Activated CD4-positive, alpha-beta T cell treated with anti-CD3 and anti-CD28 coated beads for 36 hours (primary cell): ENCODE data around the gene CENPT. TPM values are rescaled to one million over a fixed set of nuclear protein-coding genes. Genes with fewer than 3 reads are reported as not detected.

Source experiments
- ATAC-seq: fragments of 200-7000 bp; cut with Tn5 transposase; one replicate; pipeline ENCODE4 v1.10.0; 2021; ENCODE audit warnings: mild to moderate bottlenecking, moderate library complexity
- CTCF ChIA-PET: fragments of 350-600 bp; sonication (Branson Sonifier 250); formaldehyde crosslinking; loops from one replicate; lab custom pipeline; 2021; ENCODE audit warnings: antibody characterized with exemption; lab: Charles Lee
- POLR2A ChIA-PET: fragments of 350-600 bp; sonication (Branson Sonifier 250); formaldehyde crosslinking; loops from one replicate; lab custom pipeline; 2021; ENCODE audit warnings: antibody characterized with exemption, inconsistent platforms; lab: Charles Lee
- DNase-seq: peaks from one replicate; pipeline ENCODE4 v3.0.0-alpha.2; 2020
- H3K27ac Mint-ChIP-seq: one replicate; pipeline ENCODE4 v1.8.0; 2021; ENCODE audit warnings: mixed read lengths
- H3K27me3 Mint-ChIP-seq: one replicate; pipeline ENCODE4 v1.8.0; 2021; ENCODE audit warnings: mixed read lengths
- H3K36me3 Mint-ChIP-seq: one replicate; pipeline ENCODE4 v1.8.0; 2021; ENCODE audit warnings: low read depth, mixed read lengths
- H3K4me1 Mint-ChIP-seq: one replicate; pipeline ENCODE4 v1.8.0; 2021; ENCODE audit warnings: mixed read lengths
- H3K4me3 Mint-ChIP-seq: one replicate; pipeline ENCODE4 v1.8.0; 2021; ENCODE audit warnings: mild to moderate bottlenecking, moderate library complexity, mixed read lengths
- H3K9me3 Mint-ChIP-seq: one replicate; pipeline ENCODE4 v1.8.0; 2021; ENCODE audit warnings: low read depth, mixed read lengths
- intact Hi-C, 2 experiments: fragments of 100-400 bp; cut with DNase I in 1 of 2; cut with micrococcal nuclease in 1 of 2; formaldehyde crosslinking; loops; one replicate each; pipeline versions ENCODE4 v1.14.2 to v1.15.1; 2022 to 2024; cut with DNase I, micrococcal nuclease
- total RNA-seq, 2 experiments: library from RNA; stranded (reverse); gene quantifications; one replicate each; pipeline ENCODE4 v1.2.3, GENCODE V29; 2021

CENPT gene
- total RNA-seq, 2 experiments from 2014 or later: 34.9 to 48.6 TPM

DNA sequence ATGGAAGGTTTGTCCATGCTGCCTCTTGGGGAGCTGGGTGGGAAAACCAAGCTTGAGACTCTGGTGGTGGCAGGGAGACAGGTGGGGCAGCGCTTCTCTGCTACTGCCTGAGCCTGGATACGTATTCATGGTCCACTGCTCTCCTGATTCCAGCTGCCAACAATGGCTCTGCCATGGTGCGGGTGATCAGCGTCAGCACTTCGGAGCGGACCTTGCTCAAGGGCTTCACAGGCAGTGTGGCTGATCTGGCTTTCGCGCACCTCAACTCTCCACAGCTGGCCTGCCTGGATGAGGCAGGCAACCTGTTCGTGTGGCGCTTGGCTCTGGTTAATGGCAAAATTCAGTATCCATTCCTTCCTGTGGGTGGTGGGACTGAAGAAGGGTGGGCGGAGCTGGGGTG is 29.6 kb upstream of the CENPT start:
- intact Hi-C loops: no loop called here
- ChIA-PET CTCF (interaction anchor here (0.9 to 1.0 kb wide), 2 partner anchors 9 to 15 kb away, joined by 3 read pairs; no protein-coding TSS in a partner anchor), POLR2A (no interaction called here)
- ATAC-seq (no peak), DNase-seq (no peak)
- Mint-ChIP-seq H3K9me3 (no peaks in the 10 kb centered on the region), H3K27me3 (no peaks in the 10 kb centered on the region), H3K36me3 (peaks cover 23% of the 10 kb centered on the region), H3K27ac (no peak overlapping the region), H3K4me3 (no peak overlapping the region), H3K4me1 (peaks cover 30% of the 10 kb centered on the region)

DNA sequence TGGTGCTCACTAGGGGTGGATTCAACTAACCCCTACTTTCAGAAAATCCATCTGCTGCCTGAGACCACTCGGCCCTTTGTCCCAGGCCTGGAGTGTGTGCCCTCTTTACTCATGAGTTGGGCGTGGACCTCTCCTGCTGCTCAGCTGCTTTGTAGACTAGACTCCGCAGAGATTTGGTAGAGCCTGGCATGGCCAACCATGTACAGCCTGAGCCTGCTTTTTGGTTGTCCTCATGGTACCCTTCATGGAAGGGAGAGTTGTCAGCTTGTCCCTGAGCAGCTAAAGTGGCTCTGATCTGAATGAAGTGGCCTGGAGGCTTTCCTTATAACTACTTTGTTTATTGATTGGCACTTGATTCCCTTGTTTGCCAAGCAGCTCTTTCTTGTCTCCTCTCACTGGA is 26.9 kb upstream of the CENPT start:
- Mint-ChIP-seq H3K36me3 (peaks cover 17% of the 10 kb centered on the region), H3K27me3 (no peaks in the 10 kb centered on the region)
- ATAC-seq: no peak

GRCh38 chr16:67873435-67874370 is 26.2 kb upstream of the CENPT start:
- H3K4me1 Mint-ChIP-seq: peaks cover 30% of the 10 kb centered on the region
- H3K36me3 Mint-ChIP-seq: peaks cover 13% of the 10 kb centered on the region
- ATAC-seq (peak; percentile 20), DNase-seq (peak; percentile 41)
- no peaks in the 10 kb centered on the region for H3K27me3 Mint-ChIP-seq
- POLR2A ChIA-PET: interaction anchor here (0.6 to 1.1 kb wide), 2 partner anchors 57 to 62 kb away, joined by 3 to 7 read pairs; no protein-coding TSS in a partner anchor
- peak overlapping the region; percentile 77 for H3K4me3 Mint-ChIP-seq
- intact Hi-C loops: loop anchor here (1.0 to 2.0 kb wide), 11 partner anchors 20 to 646 kb away; partner anchors contain the start of genes NUTF2 (in 2 of the 2), ATP6V0D1 (in 1 of the 2), CENPT (in 1 of the 2) and GFOD2 (in 1 of the 2)
- CTCF ChIA-PET: interaction anchor here (0.5 to 2.1 kb wide), 11 partner anchors 8 to 983 kb away, joined by 3 to 14 read pairs (median 4); partner anchors contain the start of gene NRN1L
- peak overlapping the region; percentile 92 for H3K27ac Mint-ChIP-seq
- no peaks in the 10 kb centered on the region for H3K9me3 Mint-ChIP-seq

More for the DNA sequence above, 26.9 kb upstream of the CENPT start:
- Mint-ChIP-seq H3K4me1 (peaks cover 30% of the 10 kb centered on the region), H3K27ac (peak overlapping the region; percentile 92), H3K9me3 (no peaks in the 10 kb centered on the region), H3K4me3 (peak overlapping the region; percentile 77)
- ChIA-PET CTCF (interaction anchor here (0.7 to 2.1 kb wide), 7 partner anchors 9 to 982 kb away, joined by 3 to 14 read pairs (median 3); partner anchors contain the start of gene NRN1L), POLR2A (interaction anchor here (0.7 kb wide), 1 partner anchor 61 kb away, joined by 3 read pairs; no protein-coding TSS in a partner anchor)
- no peak for DNase-seq
- intact Hi-C loops: loop anchor here in 1 of 2 experiments (1.0 kb wide), 1 partner anchor 61 kb away; no protein-coding TSS in a partner anchor

DNA sequence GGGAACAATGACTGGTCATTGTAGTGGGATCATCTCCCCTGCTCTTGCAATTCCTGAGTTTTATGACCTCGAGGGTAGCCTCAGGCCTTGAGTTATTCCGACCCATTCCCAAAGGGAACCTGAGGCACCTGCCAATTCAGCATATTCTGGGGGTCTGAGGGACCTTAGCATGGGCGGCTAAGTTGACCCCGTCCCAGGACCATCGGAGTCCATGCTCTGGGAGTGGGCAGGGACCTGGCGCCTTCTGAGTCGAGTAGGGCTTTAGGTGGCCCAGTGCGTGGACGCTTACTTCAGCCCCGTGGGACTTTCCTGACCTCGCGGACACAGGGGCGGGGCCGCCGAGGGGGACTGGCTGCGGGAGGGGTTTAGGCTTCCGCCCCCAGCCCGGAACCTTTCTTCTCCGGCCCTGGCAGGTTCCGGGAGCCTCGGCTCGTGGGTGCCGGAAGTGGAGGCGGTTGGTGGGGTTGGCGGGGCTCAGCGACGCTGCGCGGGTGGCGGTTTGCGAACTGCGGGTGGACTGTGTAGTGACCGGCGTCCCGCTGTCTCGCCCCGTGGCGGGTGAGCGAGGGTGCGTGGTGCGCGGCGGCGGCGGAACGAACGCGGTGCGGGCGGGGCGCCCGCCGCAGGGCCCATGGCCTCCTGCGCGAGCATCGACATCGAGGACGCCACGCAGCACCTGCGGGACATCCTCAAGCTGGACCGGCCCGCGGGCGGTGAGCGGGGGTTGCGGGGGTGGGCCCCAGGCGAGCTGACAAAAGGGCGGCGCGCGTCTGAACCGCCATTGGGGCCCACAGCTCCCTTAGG is 25.3 kb upstream of the CENPT start, which contains the start of gene EDC4:
EDC4 (plus strand) TSS at position 422 of the 804 bp plus-strand sequence; CDS start at position 632, 210 bp downstream.
- POLR2A ChIA-PET: interaction anchor here (0.6 to 1.2 kb wide), 3 partner anchors 27 to 63 kb away, joined by 3 to 7 read pairs (median 3); partner anchors contain the start of gene NUTF2
- intact Hi-C loops: loop anchor here (1.0 to 2.0 kb wide), 10 partner anchors 20 to 646 kb away; partner anchors contain the start of genes NUTF2 (in 2 of the 2), ATP6V0D1 (in 1 of the 2), CENPT (in 1 of the 2) and GFOD2 (in 1 of the 2)

GRCh38 chr16:67872131-67872630 is 24.7 kb upstream of the CENPT start:
- ChIA-PET CTCF (interaction anchor here (0.5 to 1.9 kb wide), 6 partner anchors 18 to 351 kb away, joined by 3 to 6 read pairs (median 3); no protein-coding TSS in a partner anchor), POLR2A (interaction anchor here (1.2 kb wide), 1 partner anchor 26 kb away, joined by 3 read pairs; the partner anchor contains the start of gene NUTF2)
- Mint-ChIP-seq H3K4me1 (peaks cover 30% of the 10 kb centered on the region), H3K36me3 (peaks cover 9% of the 10 kb centered on the region), H3K9me3 (no peaks in the 10 kb centered on the region), H3K4me3 (peak overlapping the region; percentile 77), H3K27me3 (no peaks in the 10 kb centered on the region), H3K27ac (peak overlapping the region; percentile 82)
- intact Hi-C loops: loop anchor here in 1 of 2 experiments (2.0 kb wide), 1 partner anchor 25 kb away; the partner anchor contains the start of genes CENPT and NUTF2
- DNase-seq (no peak), ATAC-seq (no peak)

More for the DNA sequence above, 25.3 kb upstream of the CENPT start, which contains the start of gene EDC4:
- H3K27ac Mint-ChIP-seq: peak within 1 kb of the TSS; percentile 92
- H3K27me3 Mint-ChIP-seq: no peaks in the 10 kb centered on the region
- H3K36me3 Mint-ChIP-seq: peaks cover 11% of the 10 kb centered on the region
- H3K4me1 Mint-ChIP-seq: peaks cover 30% of the 10 kb centered on the region
- ATAC-seq (peak; percentile 89), DNase-seq (peak; percentile 92)
- H3K9me3 Mint-ChIP-seq: no peaks in the 10 kb centered on the region
- CTCF ChIA-PET: interaction anchor here (0.7 to 2.1 kb wide), 8 partner anchors 9 to 217 kb away, joined by 3 to 8 read pairs (median 4); no protein-coding TSS in a partner anchor
- H3K4me3 Mint-ChIP-seq: peak within 1 kb of the TSS; percentile 77

- intact Hi-C loops: no loop called here
- Mint-ChIP-seq H3K9me3 (no peaks in the 10 kb centered on the region), H3K4me1 (peaks cover 30% of the 10 kb centered on the region), H3K4me3 (no peak overlapping the region), H3K27me3 (no peaks in the 10 kb centered on the region), H3K36me3 (peaks cover 6% of the 10 kb centered on the region), H3K27ac (no peak overlapping the region)
- ChIA-PET POLR2A (interaction anchor here (1.2 kb wide), 1 partner anchor 25 kb away, joined by 3 read pairs; the partner anchor contains the start of gene NUTF2), CTCF (interaction anchor here (0.7 to 1.9 kb wide), 6 partner anchors 13 to 64 kb away, joined by 3 to 6 read pairs (median 3); no protein-coding TSS in a partner anchor)
- no peak for ATAC-seq
- no peak for DNase-seq
Measured at GRCh38 chr16:67871256-67871655, 23.8 kb upstream of the CENPT start.

DNA sequence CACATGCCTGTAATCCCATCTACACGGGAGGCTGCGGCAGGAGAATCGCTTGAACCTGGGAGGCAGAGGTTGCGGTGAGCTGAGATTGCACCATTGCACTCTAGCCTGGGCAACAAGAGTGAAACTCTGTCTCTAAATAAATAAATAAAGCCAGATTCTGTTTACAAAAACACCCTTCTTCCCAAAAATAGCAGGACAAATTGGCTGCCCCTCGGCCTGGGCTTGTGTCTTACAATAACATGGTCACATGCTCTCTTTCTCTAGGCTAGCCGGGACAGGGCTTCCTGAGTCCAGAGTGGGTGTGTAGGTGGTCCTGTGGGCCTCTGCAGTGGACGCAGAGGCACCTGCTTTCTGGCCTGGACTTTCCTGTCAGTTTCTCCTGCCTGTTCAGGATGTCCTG is 22.2 kb upstream of the CENPT start:
- ChIA-PET POLR2A (no interaction called here), CTCF (no interaction called here)
- no peak overlapping the region for H3K4me3 Mint-ChIP-seq
- DNase-seq: no peak
- intact Hi-C loops: no loop called here
- no peaks in the 10 kb centered on the region for H3K27me3 Mint-ChIP-seq
- peaks cover 8% of the 10 kb centered on the region for H3K36me3 Mint-ChIP-seq
- no peak overlapping the region for H3K27ac Mint-ChIP-seq
- H3K4me1 Mint-ChIP-seq: peaks cover 17% of the 10 kb centered on the region
- no peak for ATAC-seq
- no peaks in the 10 kb centered on the region for H3K9me3 Mint-ChIP-seq

GRCh38 chr16:67868290-67868689 is 20.8 kb upstream of the CENPT start:
- no peaks in the 10 kb centered on the region for H3K27me3 Mint-ChIP-seq
- ChIA-PET CTCF (interaction anchor here (1.4 kb wide), 1 partner anchor 52 kb away, joined by 4 read pairs; no protein-coding TSS in a partner anchor), POLR2A (no interaction called here)
- H3K27ac Mint-ChIP-seq: no peak overlapping the region
- intact Hi-C loops: no loop called here
- DNase-seq (no peak), ATAC-seq (no peak)
- no peaks in the 10 kb centered on the region for H3K9me3 Mint-ChIP-seq
- H3K36me3 Mint-ChIP-seq: peaks cover 8% of the 10 kb centered on the region
- H3K4me3 Mint-ChIP-seq: no peak overlapping the region
- H3K4me1 Mint-ChIP-seq: peaks cover 7% of the 10 kb centered on the region

DNA sequence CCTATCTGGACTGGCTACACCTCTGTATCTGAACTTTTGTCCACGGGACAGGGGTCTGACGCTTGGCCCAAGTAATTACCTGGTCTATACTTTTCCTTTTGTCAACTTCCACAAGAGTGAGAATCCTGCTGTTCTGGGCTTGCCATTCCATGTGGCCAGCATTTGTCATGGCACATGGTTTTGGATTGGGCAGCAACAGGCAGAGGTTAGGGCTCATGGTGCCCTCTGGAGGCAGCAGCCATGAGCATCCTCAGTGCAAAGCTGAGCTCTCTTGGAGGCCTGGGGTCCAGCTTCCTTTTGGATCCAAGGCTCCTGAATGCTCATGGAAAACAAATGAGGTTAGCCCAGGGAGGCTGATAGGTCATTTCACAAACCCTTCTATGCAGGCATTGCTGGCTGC is 17.8 kb upstream of the CENPT start:
- ATAC-seq: peak; percentile 70
- intact Hi-C loops: loop anchor here (1.0 kb wide), 1 partner anchor 49 kb away; no protein-coding TSS in a partner anchor

More for the DNA sequence above, 17.8 kb upstream of the CENPT start:
- no peaks in the 10 kb centered on the region for H3K9me3 Mint-ChIP-seq
- no peaks in the 10 kb centered on the region for H3K4me1 Mint-ChIP-seq
- H3K27ac Mint-ChIP-seq: no peak overlapping the region
- H3K36me3 Mint-ChIP-seq: peaks cover 15% of the 10 kb centered on the region
- ChIA-PET POLR2A (interaction anchor here (0.7 kb wide), 1 partner anchor 409 kb away, joined by 4 read pairs; no protein-coding TSS in a partner anchor), CTCF (interaction anchor here (0.8 to 4.9 kb wide), 3 partner anchors 49 to 116 kb away, joined by 3 to 22 read pairs (median 5); partner anchors contain the start of gene RANBP10)
- no peak overlapping the region for H3K4me3 Mint-ChIP-seq
- peak; percentile 46 for DNase-seq
- no peaks in the 10 kb centered on the region for H3K27me3 Mint-ChIP-seq
